Liver (tissue), 9 donors: ENCODE data around the gene RAB7A. TPM values are rescaled to one million over a fixed set of nuclear protein-coding genes. Genes with fewer than 3 reads are reported as not detected.

Experiments used
- DNase-seq: peaks from one replicate; pipeline ENCODE4 v3.0.0-alpha.2; 2017; ENCODE audit warnings: low spot score
- H3K27ac ChIP-seq, 2 donors: one replicate each; pipeline ENCODE4 v1.7.0; 2013; ENCODE audit warnings: inconsistent platforms in 2 of 2, low read length in 2 of 2, control low read depth in 1 of 2, low read depth in 1 of 2, mild to moderate bottlenecking in 1 of 2
- H3K27me3 ChIP-seq, 4 donors: one replicate each; pipeline versions ENCODE4 v1.6.1 to v1.7.0; 2013; ENCODE audit warnings: low read length in 3 of 4, inconsistent platforms in 1 of 4, mild to moderate bottlenecking in 1 of 4, moderate library complexity in 1 of 4; ENCODE audit not compliant: control insufficient read depth in 4 of 4, insufficient read depth in 4 of 4
- H3K36me3 ChIP-seq, 4 donors: one replicate each; pipeline versions ENCODE4 v1.6.1 to v1.7.0; 2013; ENCODE audit warnings: low read length in 3 of 4, mild to moderate bottlenecking in 3 of 4, low read depth in 1 of 4, moderate library complexity in 1 of 4; ENCODE audit not compliant: control insufficient read depth in 4 of 4, insufficient read depth in 3 of 4
- H3K4me1 ChIP-seq, 4 donors: one replicate each; pipeline versions ENCODE4 v1.6.1 to v1.7.0; 2013; ENCODE audit warnings: low read length in 3 of 4, mild to moderate bottlenecking in 3 of 4, moderate library complexity in 1 of 4; ENCODE audit not compliant: control insufficient read depth in 4 of 4, insufficient read depth in 4 of 4
- H3K4me3 ChIP-seq, 3 donors: one replicate each; pipeline versions ENCODE4 v1.6.1 to v1.7.0; 2013; ENCODE audit warnings: low read length in 3 of 3, control low read depth in 1 of 3, low read depth in 1 of 3, mild to moderate bottlenecking in 1 of 3
- H3K9ac ChIP-seq, 2 donors: one replicate each; pipeline ENCODE4 v1.7.0; 2013; ENCODE audit warnings: low read length in 2 of 2, mild to moderate bottlenecking in 2 of 2, moderate library complexity in 2 of 2, control low read depth in 1 of 2, low read depth in 1 of 2
- H3K9me3 ChIP-seq, 4 donors: one replicate each; pipeline versions ENCODE4 v1.6.1 to v1.7.0; 2013; ENCODE audit warnings: low read length in 3 of 4; ENCODE audit not compliant: control insufficient read depth in 4 of 4
- EGR1 ChIP-seq, 2 donors: IDR thresholded peaks; 2 replicates each; pipeline ENCODE4 v1.6.1; 2016 to 2018; ENCODE audit warnings: antibody characterized with exemption in 2 of 2, low read depth in 2 of 2
- FOXA2 ChIP-seq: IDR thresholded peaks from 2 replicates; pipeline ENCODE4 v1.6.1; 2016; ENCODE audit warnings: antibody characterized with exemption
- GABPA ChIP-seq, 2 donors: IDR thresholded peaks in 1 of 2; conservative IDR thresholded peaks in 1 of 2; 2 replicates each; pipeline ENCODE4 v1.6.1; 2016; ENCODE audit warnings: antibody characterized with exemption in 2 of 2, mild to moderate bottlenecking in 1 of 2, moderate library complexity in 1 of 2
- HNF4A ChIP-seq, 2 donors: conservative IDR thresholded peaks; 2 replicates each; pipeline ENCODE4 v1.6.1; 2016; ENCODE audit warnings: antibody characterized with exemption in 2 of 2, mild to moderate bottlenecking in 2 of 2
- HNF4G ChIP-seq: IDR thresholded peaks from 2 replicates; pipeline ENCODE4 v1.6.1; 2016; ENCODE audit warnings: antibody characterized with exemption
- JUND ChIP-seq, 2 donors: IDR thresholded peaks; 2 replicates each; pipeline ENCODE4 v1.6.1; 2016; ENCODE audit warnings: antibody characterized with exemption in 2 of 2
- NR2F2 ChIP-seq: IDR thresholded peaks from 2 replicates; pipeline ENCODE4 v1.6.1; 2016; ENCODE audit warnings: antibody characterized with exemption
- RXRA ChIP-seq, 2 donors: IDR thresholded peaks; 2 replicates each; pipeline ENCODE4 v1.6.1; 2017 to 2018; ENCODE audit warnings: antibody characterized with exemption in 2 of 2, mild to moderate bottlenecking in 1 of 2
- SP1 ChIP-seq: IDR thresholded peaks from 2 replicates; pipeline ENCODE4 v1.6.1; 2018; ENCODE audit warnings: antibody characterized with exemption, mild to moderate bottlenecking
- TAF1 ChIP-seq: conservative IDR thresholded peaks from 2 replicates; pipeline ENCODE4 v1.6.1; 2016; ENCODE audit warnings: antibody characterized with exemption, mild to moderate bottlenecking
- YY1 ChIP-seq: IDR thresholded peaks from 2 replicates; pipeline ENCODE4 v1.6.1; 2016; ENCODE audit warnings: antibody characterized with exemption, mild to moderate bottlenecking
- WGBS: extraction: QIAGEN DNeasy Blood & Tissue Kit; methylation state at CpG from one replicate; pipeline ENCODE4 v1.1.7; 2013; 5-methylcytosine and 5-hydroxymethylcytosine counted together
- polyA plus RNA-seq, 2 donors: library from polyadenylated mRNA; stranded (reverse) in 1 of 2; unstranded in 1 of 2; fragments of 200-250 nt in 1 of 2; fragments of >200 nt in 1 of 2; fragmentation: Nextera tagmentation in 1 of 2; extraction: Ambion mirVana in 1 of 2; gene quantifications; one replicate each; pipeline versions ENCODE4 v1.2.1 to v1.2.3, GENCODE V29; 2013 to 2015
- total RNA-seq, 2 donors: library from RNA; depleted of rRNA; stranded (reverse); fragments of >200 nt; gene quantifications; one replicate each; pipeline ENCODE4 v1.2.3, GENCODE V29; 2014
- TF ChIP-seq, protein P1 (sequence below): IDR thresholded peaks from 2 replicates; pipeline ENCODE4 v1.6.1; 2016; ENCODE audit warnings: antibody characterized with exemption
- TF ChIP-seq, protein P2 (sequence below): fragments of 150-350 bp; IDR thresholded peaks from 2 replicates; pipeline ENCODE4 v1.5.1; 2017; ENCODE audit warnings: improper control_type of control experiment, low read depth, low read length; ENCODE audit not compliant: missing input control
- TF ChIP-seq, protein P3 (sequence below): IDR thresholded peaks from 2 replicates; pipeline ENCODE4 v1.6.1; 2016; ENCODE audit warnings: antibody characterized with exemption
- TF ChIP-seq, protein P4 (sequence below): IDR thresholded peaks from 2 replicates; pipeline ENCODE4 v1.6.1; 2016; ENCODE audit warnings: antibody characterized with exemption, mild to moderate bottlenecking
- TF ChIP-seq, protein P5 (sequence below): IDR thresholded peaks from 2 replicates; pipeline ENCODE4 v1.6.1; 2016; ENCODE audit warnings: antibody characterized with exemption
- donor health status: healthy.
- donor health status: healthy.
- donor health status: healthy.
- donor health status: healthy.
- donor health status: healthy.

Gene RAB7A
- total and polyA plus RNA-seq, 4 donors = 34.6 to 90.6 (median 63.4) TPM

DNA sequence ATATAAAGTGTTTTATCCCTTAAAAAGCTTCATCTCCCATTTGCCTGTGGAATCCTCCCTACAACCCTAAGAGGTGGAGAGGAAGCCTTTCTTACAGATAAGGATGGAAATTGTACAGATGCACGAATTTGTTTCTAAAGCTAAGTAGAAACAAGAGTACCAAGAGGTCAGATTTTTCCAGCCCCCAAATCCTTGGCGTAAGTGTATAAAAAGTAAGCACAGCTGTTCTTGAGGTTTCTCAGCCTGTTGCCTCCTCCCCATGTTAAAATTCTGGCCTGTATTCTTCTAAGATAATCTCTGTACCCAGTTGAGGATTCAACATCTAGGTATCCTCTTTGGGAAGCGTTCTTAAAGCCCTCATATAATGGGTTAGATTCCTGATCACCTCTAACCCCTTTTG is 34.9 kb downstream of the RAB7A start:
- no peak overlapping the region for H3K9ac ChIP-seq
- H3K27ac ChIP-seq = no peak overlapping the region
- TF ChIP-seq, protein P1, sequence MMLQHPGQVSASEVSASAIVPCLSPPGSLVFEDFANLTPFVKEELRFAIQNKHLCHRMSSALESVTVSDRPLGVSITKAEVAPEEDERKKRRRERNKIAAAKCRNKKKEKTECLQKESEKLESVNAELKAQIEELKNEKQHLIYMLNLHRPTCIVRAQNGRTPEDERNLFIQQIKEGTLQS = no peak
- peak; percentile 10 for TF ChIP-seq NR2F2
- WGBS = 90% methylated on average over 3 of the region's 3 CpGs
- H3K9me3 ChIP-seq = no peaks in the 10 kb centered on the region
- H3K4me3 ChIP-seq = no peak overlapping the region
- no peaks in the 10 kb centered on the region for H3K36me3 ChIP-seq
- peaks cover 2 to 13% (median 5%) of the 10 kb centered on the region in 4 donors for H3K4me1 ChIP-seq
- DNase-seq = no peak
- no peaks in the 10 kb centered on the region for H3K27me3 ChIP-seq

DNA sequence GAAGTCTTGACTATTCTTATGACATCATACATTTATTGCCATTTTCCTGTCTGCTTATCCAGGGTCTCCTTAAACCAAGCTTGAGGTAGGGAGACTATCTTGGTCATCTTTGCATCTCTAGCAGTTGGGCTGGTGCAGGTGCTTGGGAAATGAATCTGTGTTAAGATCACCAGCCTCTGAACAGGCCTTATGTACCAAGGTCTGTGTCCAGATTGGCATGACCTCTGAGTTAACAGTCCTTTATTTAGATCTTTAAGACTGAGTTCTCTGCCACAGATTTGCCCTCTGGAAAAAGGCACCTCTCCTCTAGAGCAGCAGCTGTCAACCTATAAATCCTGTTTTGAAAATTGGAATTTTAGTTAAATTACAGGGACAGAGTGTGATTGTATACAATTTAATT is 35.4 kb downstream of the RAB7A start:
- Histone ChIP-seq H3K4me1 (peaks cover 2 to 13% (median 5%) of the 10 kb centered on the region in 4 donors), H3K36me3 (no peaks in the 10 kb centered on the region), H3K4me3 (no peak overlapping the region), H3K27me3 (no peaks in the 10 kb centered on the region), H3K9me3 (no peaks in the 10 kb centered on the region), H3K27ac (no peak overlapping the region), H3K9ac (no peak overlapping the region)
- TF ChIP-seq HNF4G = no peak
- no peak for TF ChIP-seq GABPA (IDR thresholded peaks at IDR 0.05 in 1 of 2, conservative IDR thresholded peaks at IDR 0.05 in 1 of 2)
- no peak for TF ChIP-seq SP1
- TF ChIP-seq RXRA (IDR thresholded peaks at IDR 0.05) = no peak
- TF ChIP-seq EGR1 (IDR thresholded peaks at IDR 0.05; ENCODE audit: low read depth in 2 of 2) = no peak
- TF ChIP-seq, protein P2, sequence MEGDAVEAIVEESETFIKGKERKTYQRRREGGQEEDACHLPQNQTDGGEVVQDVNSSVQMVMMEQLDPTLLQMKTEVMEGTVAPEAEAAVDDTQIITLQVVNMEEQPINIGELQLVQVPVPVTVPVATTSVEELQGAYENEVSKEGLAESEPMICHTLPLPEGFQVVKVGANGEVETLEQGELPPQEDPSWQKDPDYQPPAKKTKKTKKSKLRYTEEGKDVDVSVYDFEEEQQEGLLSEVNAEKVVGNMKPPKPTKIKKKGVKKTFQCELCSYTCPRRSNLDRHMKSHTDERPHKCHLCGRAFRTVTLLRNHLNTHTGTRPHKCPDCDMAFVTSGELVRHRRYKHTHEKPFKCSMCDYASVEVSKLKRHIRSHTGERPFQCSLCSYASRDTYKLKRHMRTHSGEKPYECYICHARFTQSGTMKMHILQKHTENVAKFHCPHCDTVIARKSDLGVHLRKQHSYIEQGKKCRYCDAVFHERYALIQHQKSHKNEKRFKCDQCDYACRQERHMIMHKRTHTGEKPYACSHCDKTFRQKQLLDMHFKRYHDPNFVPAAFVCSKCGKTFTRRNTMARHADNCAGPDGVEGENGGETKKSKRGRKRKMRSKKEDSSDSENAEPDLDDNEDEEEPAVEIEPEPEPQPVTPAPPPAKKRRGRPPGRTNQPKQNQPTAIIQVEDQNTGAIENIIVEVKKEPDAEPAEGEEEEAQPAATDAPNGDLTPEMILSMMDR = no peak
- TF ChIP-seq FOXA2 = no peak
- TF ChIP-seq JUND (IDR thresholded peaks at IDR 0.05) = no peak
- TF ChIP-seq YY1 = no peak
- TF ChIP-seq, protein P3, sequence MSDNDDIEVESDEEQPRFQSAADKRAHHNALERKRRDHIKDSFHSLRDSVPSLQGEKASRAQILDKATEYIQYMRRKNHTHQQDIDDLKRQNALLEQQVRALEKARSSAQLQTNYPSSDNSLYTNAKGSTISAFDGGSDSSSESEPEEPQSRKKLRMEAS = no peak
- TF ChIP-seq, protein P4, sequence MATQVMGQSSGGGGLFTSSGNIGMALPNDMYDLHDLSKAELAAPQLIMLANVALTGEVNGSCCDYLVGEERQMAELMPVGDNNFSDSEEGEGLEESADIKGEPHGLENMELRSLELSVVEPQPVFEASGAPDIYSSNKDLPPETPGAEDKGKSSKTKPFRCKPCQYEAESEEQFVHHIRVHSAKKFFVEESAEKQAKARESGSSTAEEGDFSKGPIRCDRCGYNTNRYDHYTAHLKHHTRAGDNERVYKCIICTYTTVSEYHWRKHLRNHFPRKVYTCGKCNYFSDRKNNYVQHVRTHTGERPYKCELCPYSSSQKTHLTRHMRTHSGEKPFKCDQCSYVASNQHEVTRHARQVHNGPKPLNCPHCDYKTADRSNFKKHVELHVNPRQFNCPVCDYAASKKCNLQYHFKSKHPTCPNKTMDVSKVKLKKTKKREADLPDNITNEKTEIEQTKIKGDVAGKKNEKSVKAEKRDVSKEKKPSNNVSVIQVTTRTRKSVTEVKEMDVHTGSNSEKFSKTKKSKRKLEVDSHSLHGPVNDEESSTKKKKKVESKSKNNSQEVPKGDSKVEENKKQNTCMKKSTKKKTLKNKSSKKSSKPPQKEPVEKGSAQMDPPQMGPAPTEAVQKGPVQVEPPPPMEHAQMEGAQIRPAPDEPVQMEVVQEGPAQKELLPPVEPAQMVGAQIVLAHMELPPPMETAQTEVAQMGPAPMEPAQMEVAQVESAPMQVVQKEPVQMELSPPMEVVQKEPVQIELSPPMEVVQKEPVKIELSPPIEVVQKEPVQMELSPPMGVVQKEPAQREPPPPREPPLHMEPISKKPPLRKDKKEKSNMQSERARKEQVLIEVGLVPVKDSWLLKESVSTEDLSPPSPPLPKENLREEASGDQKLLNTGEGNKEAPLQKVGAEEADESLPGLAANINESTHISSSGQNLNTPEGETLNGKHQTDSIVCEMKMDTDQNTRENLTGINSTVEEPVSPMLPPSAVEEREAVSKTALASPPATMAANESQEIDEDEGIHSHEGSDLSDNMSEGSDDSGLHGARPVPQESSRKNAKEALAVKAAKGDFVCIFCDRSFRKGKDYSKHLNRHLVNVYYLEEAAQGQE = no peak
- no peak for TF ChIP-seq TAF1
- TF ChIP-seq, protein P5, sequence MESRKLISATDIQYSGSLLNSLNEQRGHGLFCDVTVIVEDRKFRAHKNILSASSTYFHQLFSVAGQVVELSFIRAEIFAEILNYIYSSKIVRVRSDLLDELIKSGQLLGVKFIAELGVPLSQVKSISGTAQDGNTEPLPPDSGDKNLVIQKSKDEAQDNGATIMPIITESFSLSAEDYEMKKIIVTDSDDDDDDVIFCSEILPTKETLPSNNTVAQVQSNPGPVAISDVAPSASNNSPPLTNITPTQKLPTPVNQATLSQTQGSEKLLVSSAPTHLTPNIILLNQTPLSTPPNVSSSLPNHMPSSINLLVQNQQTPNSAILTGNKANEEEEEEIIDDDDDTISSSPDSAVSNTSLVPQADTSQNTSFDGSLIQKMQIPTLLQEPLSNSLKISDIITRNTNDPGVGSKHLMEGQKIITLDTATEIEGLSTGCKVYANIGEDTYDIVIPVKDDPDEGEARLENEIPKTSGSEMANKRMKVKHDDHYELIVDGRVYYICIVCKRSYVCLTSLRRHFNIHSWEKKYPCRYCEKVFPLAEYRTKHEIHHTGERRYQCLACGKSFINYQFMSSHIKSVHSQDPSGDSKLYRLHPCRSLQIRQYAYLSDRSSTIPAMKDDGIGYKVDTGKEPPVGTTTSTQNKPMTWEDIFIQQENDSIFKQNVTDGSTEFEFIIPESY = no peak
- TF ChIP-seq HNF4A (conservative IDR thresholded peaks at IDR 0.05) = no peak
- no peak for DNase-seq
